CD8-positive, alpha-beta memory T cell (primary cell): Measurements from ENCODE around the gene KIF24. TPM values are rescaled to one million over a fixed set of nuclear protein-coding genes. Genes with fewer than 3 reads are reported as not detected.

ENCODE experiments used
- CTCF ChIA-PET: fragments of 350-600 bp; sonication (Branson Sonifier 250); formaldehyde crosslinking; loops from one replicate; lab custom pipeline; 2021; ENCODE audit warnings: antibody characterized with exemption; lab: Charles Lee
- POLR2A ChIA-PET: fragments of 350-600 bp; sonication (Branson Sonifier 250); formaldehyde crosslinking; loops from one replicate; lab custom pipeline; 2021; ENCODE audit warnings: antibody characterized with exemption; lab: Charles Lee
- DNase-seq, 5 donors: peaks; one replicate each; pipeline versions ENCODE4 v3.0.0 to v3.0.0-alpha.2; 2020 to 2022; ENCODE audit warnings: mixed read lengths in 1 of 5
- H3K27ac ChIP-seq: one replicate; pipeline ENCODE4 v1.7.0; 2013; ENCODE audit warnings: low read depth, mild to moderate bottlenecking, low read length, moderate library complexity
- H3K27me3 ChIP-seq: 2 replicates; pipeline ENCODE4 v1.7.0; 2013; ENCODE audit warnings: low read length, mild to moderate bottlenecking; ENCODE audit not compliant: insufficient read depth, poor library complexity, severe bottlenecking
- H3K36me3 ChIP-seq: 2 replicates; pipeline ENCODE4 v1.7.0; 2013; ENCODE audit warnings: mild to moderate bottlenecking, low read length, moderate library complexity; ENCODE audit not compliant: insufficient read depth
- H3K4me1 ChIP-seq: 2 replicates; pipeline ENCODE4 v1.7.0; 2013; ENCODE audit warnings: mild to moderate bottlenecking, low read length, moderate library complexity; ENCODE audit not compliant: insufficient read depth
- H3K4me3 ChIP-seq: 2 replicates; pipeline ENCODE4 v1.7.0; 2013; ENCODE audit warnings: mild to moderate bottlenecking, low read length
- H3K9me3 ChIP-seq: 2 replicates; pipeline ENCODE4 v1.7.0; 2013; ENCODE audit warnings: mild to moderate bottlenecking, low read length
- H3K27ac Mint-ChIP-seq, 8 donors: one replicate each; pipeline ENCODE4 v1.8.0; 2020 to 2021; ENCODE audit warnings: mixed read lengths in 8 of 8, mild to moderate bottlenecking in 6 of 8, inconsistent platforms in 3 of 8, moderate library complexity in 3 of 8
- H3K27me3 Mint-ChIP-seq, 2 donors: one replicate each; pipeline ENCODE4 v1.8.0; 2020 to 2021; ENCODE audit warnings: mixed read lengths in 2 of 2, mild to moderate bottlenecking in 1 of 2, moderate library complexity in 1 of 2
- H3K36me3 Mint-ChIP-seq, 3 donors: one replicate each; pipeline ENCODE4 v1.8.0; 2020 to 2021; ENCODE audit warnings: mixed read lengths in 3 of 3, inconsistent platforms in 1 of 3, mild to moderate bottlenecking in 1 of 3
- H3K4me1 Mint-ChIP-seq, 3 donors: one replicate each; pipeline ENCODE4 v1.8.0; 2020 to 2021; ENCODE audit warnings: mixed read lengths in 3 of 3, inconsistent platforms in 1 of 3, mild to moderate bottlenecking in 1 of 3
- H3K4me3 Mint-ChIP-seq, 7 donors: one replicate each; pipeline ENCODE4 v1.8.0; 2020 to 2021; ENCODE audit warnings: mixed read lengths in 7 of 7, mild to moderate bottlenecking in 6 of 7, moderate library complexity in 4 of 7, inconsistent platforms in 2 of 7
- H3K9me3 Mint-ChIP-seq, 5 donors: one replicate each; pipeline ENCODE4 v1.8.0; 2020 to 2022; ENCODE audit warnings: mixed read lengths in 5 of 5, mild to moderate bottlenecking in 3 of 5, moderate library complexity in 2 of 5, inconsistent platforms in 1 of 5
- polyA plus RNA-seq: library from polyadenylated mRNA; unstranded; fragments of 300-500 nt; fragmentation: Illumina TruSeq; gene quantifications from one replicate; pipeline ENCODE4 v1.2.3, GENCODE V29; 2021
- total RNA-seq, 2 experiments: library from RNA; stranded (reverse); gene quantifications; one replicate each; pipeline ENCODE4 v1.2.3, GENCODE V29; 2021

Gene KIF24
- total and polyA plus RNA-seq, 3 experiments from 2014 or later = 6.0 to 6.7 TPM; not detected in 1

GRCh38 chr9:34332076-34332964 lies 3.3 kb upstream of the KIF24 start:
- CTCF ChIA-PET = interaction anchor here (1.0 to 6.3 kb wide), 5 partner anchors 9 to 271 kb away, joined by 3 to 73 read pairs (median 4); partner anchors contain the start of gene MYORG
- Histone ChIP-seq H3K9me3 (no peaks in the 10 kb centered on the region), H3K36me3 (no peaks in the 10 kb centered on the region), H3K27me3 (no peaks in the 10 kb centered on the region), H3K27ac (no peak overlapping the region), H3K4me1 (peaks cover 14% of the 10 kb centered on the region), H3K4me3 (no peak overlapping the region)
- Mint-ChIP-seq H3K4me1 (peaks cover 28 to 51% (median 35%) of the 10 kb centered on the region in 3 donors), H3K36me3 (peaks cover 0 to 27% (median 1%) of the 10 kb centered on the region in 3 donors), H3K27me3 (no peaks in the 10 kb centered on the region), H3K4me3 (peak overlapping the region in 4 of 7 donors; percentile 11 to 78 (median 38)), H3K9me3 (no peaks in the 10 kb centered on the region), H3K27ac (peak overlapping the region in 5 of 8 donors; percentile 23 to 78 (median 66))
- peak in 1 of 5 donors; percentile 29 for DNase-seq
- POLR2A ChIA-PET = interaction anchor here (1.3 kb wide), 1 partner anchor 47 kb away, joined by 3 read pairs; no protein-coding TSS in a partner anchor

DNA sequence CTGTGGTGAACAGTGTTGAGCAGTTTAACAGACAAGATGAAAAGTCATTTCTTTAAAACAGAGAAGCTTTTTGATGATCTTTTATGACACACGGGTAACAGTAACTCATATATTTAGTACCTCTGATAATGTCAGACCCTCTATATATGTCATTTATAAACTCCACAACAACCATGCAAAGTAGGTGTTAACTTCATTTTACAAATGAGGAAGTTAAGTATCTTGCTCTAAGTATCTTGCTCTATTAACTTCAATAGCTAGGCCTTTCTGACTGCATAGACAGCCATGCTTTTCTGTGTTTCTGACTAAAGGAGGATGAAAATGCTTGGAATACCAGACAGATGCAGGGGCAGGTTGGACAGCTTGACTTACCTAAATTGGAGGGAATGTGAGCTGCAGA lies 2.1 kb upstream of the KIF24 start:
- CTCF ChIA-PET = interaction anchor here (1.2 to 6.3 kb wide), 2 partner anchors 46 to 170 kb away, joined by 4 to 73 read pairs; partner anchors contain the start of gene MYORG
- Histone ChIP-seq H3K36me3 (no peaks in the 10 kb centered on the region), H3K4me3 (no peak overlapping the region), H3K27me3 (no peaks in the 10 kb centered on the region), H3K9me3 (no peaks in the 10 kb centered on the region), H3K27ac (no peak overlapping the region), H3K4me1 (peaks cover 14% of the 10 kb centered on the region)
- DNase-seq = no peak
- peaks cover 0 to 19% (median 1%) of the 10 kb centered on the region in 3 donors for H3K36me3 Mint-ChIP-seq
- H3K27me3 Mint-ChIP-seq = no peaks in the 10 kb centered on the region
- H3K9me3 Mint-ChIP-seq = no peaks in the 10 kb centered on the region
- POLR2A ChIA-PET = no interaction called here
- H3K4me3 Mint-ChIP-seq = peak overlapping the region in 4 of 7 donors; percentile 8 to 95 (median 28)
- H3K4me1 Mint-ChIP-seq = peaks cover 28 to 51% (median 35%) of the 10 kb centered on the region in 3 donors
- H3K27ac Mint-ChIP-seq = peak overlapping the region in 4 of 8 donors; percentile 17 to 68 (median 54)

DNA sequence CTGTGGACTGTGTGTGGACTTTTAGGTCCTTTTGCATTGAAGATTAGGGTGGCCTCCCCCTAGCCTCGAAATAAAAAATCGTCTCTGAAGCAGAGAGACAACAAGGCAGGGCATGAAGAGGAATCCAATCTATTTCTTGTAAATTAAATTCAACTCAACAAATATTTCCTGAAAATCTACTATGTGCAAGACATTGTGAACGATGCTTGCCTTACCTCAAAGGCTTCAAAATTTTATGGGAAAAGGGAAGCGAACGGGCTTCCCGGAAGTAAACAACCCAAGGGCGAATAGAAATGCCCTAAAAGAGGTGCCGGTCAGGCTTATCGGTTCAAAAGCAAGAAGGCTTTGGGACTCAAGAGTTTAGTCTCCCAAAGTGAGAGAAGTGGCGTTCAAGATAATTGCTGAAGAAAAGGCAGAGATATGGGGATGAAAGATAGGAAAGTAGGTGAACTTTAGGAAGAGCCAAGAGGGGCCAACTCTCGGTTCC lies 525 bp downstream of the KIF24 start:
- POLR2A ChIA-PET = no interaction called here
- H3K36me3 Mint-ChIP-seq = peaks cover 0 to 11% (median 0%) of the 10 kb centered on the region in 3 donors

GRCh38 chr9:34326690-34327089 lies 2.4 kb downstream of the KIF24 start:
- ChIA-PET CTCF (no interaction called here), POLR2A (no interaction called here)
- no peaks in the 10 kb centered on the region for H3K27me3 Mint-ChIP-seq
- H3K27ac ChIP-seq = no peak overlapping the region
- H3K36me3 Mint-ChIP-seq = peaks cover 0 to 11% (median 0%) of the 10 kb centered on the region in 3 donors
- peak overlapping the region in 1 of 7 donors; percentile 84 for H3K4me3 Mint-ChIP-seq
- H3K9me3 ChIP-seq = no peaks in the 10 kb centered on the region
- H3K27me3 ChIP-seq = no peaks in the 10 kb centered on the region
- no peaks in the 10 kb centered on the region for H3K9me3 Mint-ChIP-seq
- H3K36me3 ChIP-seq = no peaks in the 10 kb centered on the region
- no peak overlapping the region for H3K4me3 ChIP-seq
- peaks cover 14% of the 10 kb centered on the region for H3K4me1 ChIP-seq
- peak overlapping the region in 4 of 8 donors; percentile 4 to 78 (median 21) for H3K27ac Mint-ChIP-seq
- H3K4me1 Mint-ChIP-seq = peaks cover 21 to 29% (median 22%) of the 10 kb centered on the region in 3 donors
- DNase-seq = no peak

More for the DNA sequence above, 525 bp downstream of the KIF24 start:
- no peaks in the 10 kb centered on the region for H3K9me3 Mint-ChIP-seq
- H3K27me3 Mint-ChIP-seq = no peaks in the 10 kb centered on the region
- H3K36me3 ChIP-seq = no peaks in the 10 kb centered on the region
- peak overlapping the region; percentile 88 to 95 (median 94) for H3K4me3 Mint-ChIP-seq
- no peaks in the 10 kb centered on the region for H3K27me3 ChIP-seq
- H3K4me3 ChIP-seq = peak overlapping the region; percentile 77
- no peak for DNase-seq
- no peaks in the 10 kb centered on the region for H3K9me3 ChIP-seq
- H3K4me1 Mint-ChIP-seq = peaks cover 28 to 40% (median 35%) of the 10 kb centered on the region in 3 donors
- H3K4me1 ChIP-seq = peaks cover 14% of the 10 kb centered on the region
- peak overlapping the region; percentile 97 for H3K27ac ChIP-seq
- CTCF ChIA-PET = no interaction called here
- H3K27ac Mint-ChIP-seq = peak overlapping the region; percentile 91 to 99 (median 97)

GRCh38 chr9:34322899-34323591 lies 6.0 kb downstream of the KIF24 start:
- ChIA-PET POLR2A (interaction anchor here (0.6 kb wide), 1 partner anchor 1374 kb away, joined by 3 read pairs; no protein-coding TSS in a partner anchor), CTCF (interaction anchor here (1.2 kb wide), 1 partner anchor 81 kb away, joined by 3 read pairs; no protein-coding TSS in a partner anchor)
- DNase-seq = no peak
- no peaks in the 10 kb centered on the region for H3K9me3 ChIP-seq
- H3K36me3 ChIP-seq = no peaks in the 10 kb centered on the region
- Mint-ChIP-seq H3K4me3 (no peak overlapping the region), H3K4me1 (peaks cover 1 to 3% (median 3%) of the 10 kb centered on the region in 3 donors), H3K27ac (no peak overlapping the region), H3K9me3 (no peaks in the 10 kb centered on the region), H3K36me3 (no peaks in the 10 kb centered on the region), H3K27me3 (no peaks in the 10 kb centered on the region)
- H3K27ac ChIP-seq = no peak overlapping the region
- H3K4me3 ChIP-seq = no peak overlapping the region
- H3K27me3 ChIP-seq = no peaks in the 10 kb centered on the region
- peaks cover 2% of the 10 kb centered on the region for H3K4me1 ChIP-seq

- POLR2A ChIA-PET = no interaction called here
- DNase-seq = no peak
- Mint-ChIP-seq H3K27ac (no peak overlapping the region), H3K9me3 (no peaks in the 10 kb centered on the region), H3K36me3 (no peaks in the 10 kb centered on the region), H3K27me3 (no peaks in the 10 kb centered on the region), H3K4me3 (no peak overlapping the region), H3K4me1 (no peaks in the 10 kb centered on the region)
- Histone ChIP-seq H3K4me1 (no peaks in the 10 kb centered on the region), H3K27me3 (no peaks in the 10 kb centered on the region), H3K9me3 (no peaks in the 10 kb centered on the region), H3K27ac (no peak overlapping the region), H3K36me3 (no peaks in the 10 kb centered on the region), H3K4me3 (no peak overlapping the region)
- CTCF ChIA-PET = interaction anchor here (0.6 to 0.9 kb wide), 2 partner anchors 30 to 84 kb away, joined by 3 to 4 read pairs; no protein-coding TSS in a partner anchor
These were observed 7.6 kb downstream of the KIF24 start for GRCh38 chr9:34321451-34321850.

DNA sequence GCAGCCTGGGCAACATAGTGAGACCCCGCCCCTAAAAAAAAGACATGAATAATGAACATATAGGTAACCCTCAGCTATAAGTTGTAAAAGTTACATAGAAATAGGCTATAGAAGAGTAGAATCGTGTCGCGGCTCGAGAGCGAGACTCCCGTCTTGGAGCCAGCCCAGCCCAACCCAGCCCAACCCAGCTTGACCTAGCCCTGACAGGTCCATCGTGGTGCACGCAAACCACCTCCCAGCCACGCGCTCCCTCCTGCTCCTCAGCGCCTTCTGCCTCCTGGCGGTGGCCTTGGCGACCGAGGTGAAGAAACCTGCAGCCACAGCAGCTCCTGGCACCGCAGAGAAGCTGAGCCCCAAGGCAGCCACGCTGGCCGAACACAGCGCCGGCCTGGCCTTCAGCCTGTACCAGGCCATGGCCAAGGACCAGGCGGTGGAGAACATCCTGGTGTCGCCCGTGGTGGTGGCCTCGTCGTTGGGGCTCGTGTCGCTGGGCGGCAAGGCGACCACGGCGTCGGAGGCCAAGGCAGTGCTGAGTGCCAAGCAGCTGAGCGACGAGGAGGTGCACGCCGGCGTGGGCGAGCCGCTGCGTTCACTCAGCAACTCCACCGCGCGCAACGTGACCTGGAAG lies 10.8 kb downstream of the KIF24 start:
- Histone ChIP-seq H3K4me3 (no peak overlapping the region), H3K27ac (no peak overlapping the region), H3K9me3 (no peaks in the 10 kb centered on the region), H3K36me3 (no peaks in the 10 kb centered on the region), H3K27me3 (no peaks in the 10 kb centered on the region), H3K4me1 (no peaks in the 10 kb centered on the region)
- Mint-ChIP-seq H3K27ac (no peak overlapping the region), H3K36me3 (no peaks in the 10 kb centered on the region), H3K9me3 (no peaks in the 10 kb centered on the region), H3K4me1 (no peaks in the 10 kb centered on the region), H3K27me3 (no peaks in the 10 kb centered on the region), H3K4me3 (no peak overlapping the region)
- CTCF ChIA-PET = no interaction called here
- DNase-seq = no peak
- POLR2A ChIA-PET = no interaction called here
